PC-3 (cell line): ENCODE data around the gene KDM4B. TPM values are rescaled to one million over a fixed set of nuclear protein-coding genes. Genes with fewer than 3 reads are reported as not detected.

Source experiments
- ATAC-seq: fragments of 200-7000 bp; cut with Tn5 transposase; 2 replicates; pipeline ENCODE4 v1.9.1; 2020; ENCODE audit warnings: mild to moderate bottlenecking, moderate library complexity
- BruUV-seq: library from RNA; stranded (reverse); fragments of 400-500 nt; replicated peaks from 2 replicates; lab custom pipeline; 2021; lab: Mats Ljungman, UMichigan
- CTCF ChIA-PET: fragments of 300-600 bp; sonication (Branson Sonifier 250); formaldehyde crosslinking; loops from one replicate; lab custom pipeline; 2022; ENCODE audit warnings: antibody characterized with exemption; lab: Charles Lee
- POLR2A ChIA-PET: fragments of 300-600 bp; sonication (Branson Sonifier 250); formaldehyde crosslinking; loops from one replicate; lab custom pipeline; 2022; ENCODE audit warnings: antibody characterized with exemption; ENCODE audit not compliant: unreplicated experiment; lab: Charles Lee
- DNase-seq: peaks from one replicate; pipeline ENCODE4 v3.0.0-alpha.2; 2015
- H2AFZ ChIP-seq: fragments of 300-600 bp; sonication (generic); 2 replicates; pipeline ENCODE4 v1.6.0; 2016; ENCODE audit warnings: antibody characterized with exemption, low read length
- H3F3A ChIP-seq: fragments of 300-600 bp; sonication (generic); one replicate; pipeline ENCODE4 v1.6.0; 2017; ENCODE audit warnings: antibody characterized with exemption, low read length, control low read depth, mild to moderate bottlenecking; ENCODE audit not compliant: unreplicated experiment
- H3K27ac ChIP-seq: fragments of 300-600 bp; sonication (generic); 2 replicates; pipeline ENCODE4 v1.5.1; 2016; ENCODE audit warnings: mild to moderate bottlenecking, low read length
- H3K27me3 ChIP-seq: fragments of 300-600 bp; sonication (generic); 2 replicates; pipeline ENCODE4 v1.6.1; 2016; ENCODE audit warnings: low read length, mixed read lengths
- H3K36me3 ChIP-seq: fragments of 300-600 bp; sonication (generic); 2 replicates; pipeline ENCODE4 v1.6.1; 2016; ENCODE audit warnings: low read depth, mixed run types, low read length, mixed read lengths
- H3K4me1 ChIP-seq: fragments of 300-600 bp; sonication (generic); 2 replicates; pipeline ENCODE4 v1.5.1; 2016; ENCODE audit warnings: low read length; ENCODE audit not compliant: insufficient read depth
- H3K4me2 ChIP-seq: fragments of 300-600 bp; sonication (generic); 2 replicates; pipeline ENCODE4 v1.6.0; 2016; ENCODE audit warnings: low read length
- H3K4me3 ChIP-seq: fragments of 300-600 bp; sonication (generic); 2 replicates; pipeline ENCODE4 v1.5.1; 2016; ENCODE audit warnings: mild to moderate bottlenecking, low read length, mixed read lengths
- H3K79me2 ChIP-seq: fragments of 300-600 bp; sonication (generic); 2 replicates; pipeline ENCODE4 v1.6.1; 2017; ENCODE audit warnings: low read length, mixed read lengths
- H3K9ac ChIP-seq: fragments of 300-600 bp; sonication (generic); 2 replicates; pipeline ENCODE4 v1.6.0; 2016; ENCODE audit warnings: mild to moderate bottlenecking, low read length
- H3K9me2 ChIP-seq: fragments of 300-600 bp; sonication (generic); replicated peaks from 2 replicates; pipeline ENCODE4 v1.6.1; 2016; ENCODE audit warnings: mixed run types, low read length, mixed read lengths
- H3K9me3 ChIP-seq: fragments of 300-600 bp; sonication (generic); 2 replicates; pipeline ENCODE4 v1.6.1; 2016; ENCODE audit warnings: low read length, mixed read lengths
- H4K20me1 ChIP-seq: fragments of 300-600 bp; sonication (generic); 2 replicates; pipeline ENCODE4 v1.6.1; 2016; ENCODE audit warnings: low read length, mixed read lengths
- EZH2 ChIP-seq: fragments of 300-600 bp; sonication (generic); IDR thresholded peaks from one replicate; pipeline ENCODE4 v1.6.1; 2017; ENCODE audit warnings: antibody characterized with exemption, mild to moderate bottlenecking, low read length; ENCODE audit not compliant: unreplicated experiment
- EZH2phosphoT487 ChIP-seq: fragments of 300-600 bp; sonication (generic); IDR thresholded peaks from 2 replicates; pipeline ENCODE4 v1.6.1; 2018; ENCODE audit warnings: mild to moderate bottlenecking, antibody characterized with exemption, low read length, borderline replicate concordance
- intact Hi-C: fragments of 100-400 bp; cut with micrococcal nuclease; formaldehyde crosslinking; loops from 2 replicates; pipeline ENCODE4 v1.9.0; 2023
- total RNA-seq: library from RNA; depleted of rRNA; stranded (reverse); fragments of >200 nt; gene quantifications from 2 replicates; pipeline ENCODE4 v1.2.3, GENCODE V29; 2014
- TF ChIP-seq, protein P1 (sequence below): fragments of 300-600 bp; sonication (generic); conservative IDR thresholded peaks from 2 replicates; pipeline ENCODE4 v1.5.1; 2017; ENCODE audit warnings: antibody characterized with exemption, low read depth, mild to moderate bottlenecking, low read length

KDM4B gene
- total RNA-seq, 1 experiment from 2014 or later = 19.8 TPM

DNA sequence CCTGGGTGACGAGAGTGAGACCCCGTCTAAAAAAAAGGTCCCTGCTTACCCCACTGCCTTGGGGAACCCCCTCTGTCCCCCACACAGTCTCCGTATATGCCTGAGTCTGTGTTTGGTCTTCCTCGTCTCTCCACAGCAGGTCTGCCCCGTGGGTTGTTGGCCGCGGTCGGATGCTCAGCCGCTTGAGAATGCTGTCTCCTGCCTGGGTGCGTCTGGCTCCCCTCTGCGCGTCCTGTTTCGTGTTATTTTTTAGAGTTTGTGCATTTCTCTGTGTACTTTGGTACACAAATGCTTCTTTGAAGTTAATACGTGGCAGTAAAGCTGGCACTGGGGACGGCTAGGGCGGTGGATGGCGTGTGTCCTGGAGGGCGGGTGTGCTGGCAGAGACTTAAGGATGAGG lies 34.9 kb downstream of the KDM4B start:
- no peak for DNase-seq
- Histone ChIP-seq H3K27me3 (no peaks in the 10 kb centered on the region), H3K36me3 (no peaks in the 10 kb centered on the region), H3K4me1 (peaks cover 20% of the 10 kb centered on the region), H2AFZ (no peak overlapping the region), H3K9me2 (no peaks in the 10 kb centered on the region), H3F3A (peaks cover 11% of the 10 kb centered on the region), H3K27ac (no peak overlapping the region), H3K4me2 (no peak overlapping the region), H3K9me3 (no peaks in the 10 kb centered on the region), H3K79me2 (peaks cover 83% of the 10 kb centered on the region), H3K4me3 (no peak overlapping the region), H4K20me1 (peaks cover 3% of the 10 kb centered on the region), H3K9ac (no peak overlapping the region)
- intact Hi-C loops = no loop called here
- BruUV-seq = no TSS peak
- TF ChIP-seq EZH2 (no peak), EZH2phosphoT487 (no peak)
- TF ChIP-seq, protein P1, sequence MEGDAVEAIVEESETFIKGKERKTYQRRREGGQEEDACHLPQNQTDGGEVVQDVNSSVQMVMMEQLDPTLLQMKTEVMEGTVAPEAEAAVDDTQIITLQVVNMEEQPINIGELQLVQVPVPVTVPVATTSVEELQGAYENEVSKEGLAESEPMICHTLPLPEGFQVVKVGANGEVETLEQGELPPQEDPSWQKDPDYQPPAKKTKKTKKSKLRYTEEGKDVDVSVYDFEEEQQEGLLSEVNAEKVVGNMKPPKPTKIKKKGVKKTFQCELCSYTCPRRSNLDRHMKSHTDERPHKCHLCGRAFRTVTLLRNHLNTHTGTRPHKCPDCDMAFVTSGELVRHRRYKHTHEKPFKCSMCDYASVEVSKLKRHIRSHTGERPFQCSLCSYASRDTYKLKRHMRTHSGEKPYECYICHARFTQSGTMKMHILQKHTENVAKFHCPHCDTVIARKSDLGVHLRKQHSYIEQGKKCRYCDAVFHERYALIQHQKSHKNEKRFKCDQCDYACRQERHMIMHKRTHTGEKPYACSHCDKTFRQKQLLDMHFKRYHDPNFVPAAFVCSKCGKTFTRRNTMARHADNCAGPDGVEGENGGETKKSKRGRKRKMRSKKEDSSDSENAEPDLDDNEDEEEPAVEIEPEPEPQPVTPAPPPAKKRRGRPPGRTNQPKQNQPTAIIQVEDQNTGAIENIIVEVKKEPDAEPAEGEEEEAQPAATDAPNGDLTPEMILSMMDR = no peak
- POLR2A ChIA-PET = no interaction called here
- CTCF ChIA-PET = no interaction called here
- no peak for ATAC-seq

DNA sequence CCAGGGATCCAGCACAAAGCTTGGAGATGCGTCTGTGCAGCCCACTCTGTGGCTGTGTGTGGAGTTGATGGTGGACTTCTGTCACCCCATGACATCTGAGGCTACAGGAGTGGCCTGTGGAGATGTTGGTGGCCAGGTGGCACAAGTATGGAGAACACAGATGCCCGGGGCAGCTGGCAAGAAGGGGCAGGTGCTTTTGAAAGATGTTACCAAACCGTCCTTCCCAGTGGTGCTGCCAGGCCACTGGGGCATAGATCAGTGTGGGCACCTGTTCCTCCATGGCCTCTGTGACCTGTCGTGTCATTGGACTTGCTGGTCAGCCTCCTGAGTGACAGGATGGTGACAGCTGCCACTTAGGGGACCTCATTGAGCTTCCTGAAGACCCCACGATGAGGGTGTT lies 36.2 kb downstream of the KDM4B start:
- peaks cover 11% of the 10 kb centered on the region for H3F3A ChIP-seq
- BruUV-seq = no TSS peak
- no peak for ATAC-seq
- no peaks in the 10 kb centered on the region for H3K9me2 ChIP-seq
- H3K4me3 ChIP-seq = no peak overlapping the region
- H3K9me3 ChIP-seq = no peaks in the 10 kb centered on the region
- no peak overlapping the region for H3K9ac ChIP-seq
- H3K36me3 ChIP-seq = no peaks in the 10 kb centered on the region
- DNase-seq = no peak
- H3K79me2 ChIP-seq = peaks cover 89% of the 10 kb centered on the region
- intact Hi-C loops = no loop called here
- no peak for TF ChIP-seq EZH2
- TF ChIP-seq, protein P1 = no peak
- no peak for TF ChIP-seq EZH2phosphoT487
- ChIA-PET POLR2A (no interaction called here), CTCF (no interaction called here)
- no peaks in the 10 kb centered on the region for H3K27me3 ChIP-seq
- no peak overlapping the region for H3K4me2 ChIP-seq
- H4K20me1 ChIP-seq = peaks cover 5% of the 10 kb centered on the region
- H3K4me1 ChIP-seq = peaks cover 20% of the 10 kb centered on the region
- H2AFZ ChIP-seq = no peak overlapping the region
- H3K27ac ChIP-seq = no peak overlapping the region

DNA sequence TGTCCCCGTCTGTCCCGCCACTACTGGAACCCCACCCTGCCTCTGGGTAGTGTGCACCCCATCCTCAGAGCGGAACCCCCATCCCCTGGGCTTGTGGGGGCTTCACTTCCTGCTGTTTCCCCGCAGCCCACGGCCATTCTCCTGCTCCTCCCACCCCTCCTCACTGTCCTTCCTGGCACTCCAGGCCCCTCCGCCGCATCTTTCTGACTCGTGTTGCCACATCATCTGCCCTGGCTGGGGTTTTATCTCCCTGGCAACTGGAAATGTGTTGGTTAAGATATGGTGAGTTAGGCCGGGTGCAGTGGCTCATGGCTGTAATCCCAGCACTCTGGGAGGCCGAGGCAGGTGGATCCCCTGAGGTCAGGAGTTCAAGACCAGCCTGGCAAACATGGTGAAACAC lies 37.3 kb downstream of the KDM4B start:
- Histone ChIP-seq H3F3A (peaks cover 10% of the 10 kb centered on the region), H3K9me3 (no peaks in the 10 kb centered on the region), H3K4me2 (no peak overlapping the region), H4K20me1 (peaks cover 7% of the 10 kb centered on the region), H3K27ac (no peak overlapping the region), H3K4me1 (peaks cover 18% of the 10 kb centered on the region), H3K27me3 (no peaks in the 10 kb centered on the region), H3K36me3 (no peaks in the 10 kb centered on the region), H3K79me2 (peaks cover 87% of the 10 kb centered on the region), H3K4me3 (no peak overlapping the region), H3K9me2 (no peaks in the 10 kb centered on the region), H2AFZ (no peak overlapping the region), H3K9ac (no peak overlapping the region)
- ATAC-seq = no peak
- TF ChIP-seq, protein P1 = no peak
- TF ChIP-seq EZH2 (no peak), EZH2phosphoT487 (no peak)
- POLR2A ChIA-PET = no interaction called here
- peak; percentile 45 for DNase-seq
- intact Hi-C loops = no loop called here
- no TSS peak for BruUV-seq
- CTCF ChIA-PET = no interaction called here
